KMS-11 (cell line): ENCODE data around the gene MAPK8IP3.

Experiments used
- H2AFZ ChIP-seq: fragments of 200-600 bp; sonication (generic); 2 replicates; pipeline ENCODE4 v1.6.1; 2016; ENCODE audit warnings: antibody characterized with exemption, mixed run types, low read depth
- H3K27ac ChIP-seq: fragments of 200-600 bp; sonication (generic); 2 replicates; pipeline ENCODE4 v1.6.1; 2016; ENCODE audit warnings: mild to moderate bottlenecking, mixed run types
- H3K27me3 ChIP-seq: fragments of 200-600 bp; sonication (generic); 2 replicates; pipeline ENCODE4 v1.6.1; 2017; ENCODE audit warnings: mild to moderate bottlenecking, low read depth, mixed run types, moderate library complexity; ENCODE audit not compliant: insufficient read depth
- H3K36me3 ChIP-seq: fragments of 200-600 bp; sonication (generic); 2 replicates; pipeline ENCODE4 v1.6.1; 2017; ENCODE audit warnings: mild to moderate bottlenecking, mixed run types; ENCODE audit not compliant: insufficient read depth
- H3K4me1 ChIP-seq: fragments of 200-600 bp; sonication (generic); 2 replicates; pipeline ENCODE4 v1.6.1; 2016; ENCODE audit warnings: mild to moderate bottlenecking, low read depth, mixed run types; ENCODE audit not compliant: poor library complexity, severe bottlenecking
- H3K4me2 ChIP-seq: fragments of 200-600 bp; sonication (generic); 2 replicates; pipeline ENCODE4 v1.7.0; 2016; ENCODE audit warnings: mild to moderate bottlenecking, mixed run types
- H3K4me3 ChIP-seq: fragments of 200-600 bp; sonication (generic); IDR thresholded peaks from 2 replicates; pipeline ENCODE4 v1.6.1; 2017; ENCODE audit warnings: low read depth, low read length, mixed read lengths; ENCODE audit not compliant: insufficient read depth
- H3K79me2 ChIP-seq: fragments of 200-600 bp; sonication (generic); 2 replicates; pipeline ENCODE4 v1.6.1; 2016; ENCODE audit warnings: low read depth, mixed run types; ENCODE audit not compliant: insufficient read depth
- H3K9ac ChIP-seq: fragments of 200-600 bp; sonication (generic); 2 replicates; pipeline ENCODE4 v1.6.1; 2016; ENCODE audit warnings: mild to moderate bottlenecking, mixed run types
- H4K20me1 ChIP-seq: fragments of 200-600 bp; sonication (generic); 2 replicates; pipeline ENCODE4 v1.6.1; 2016; ENCODE audit warnings: mild to moderate bottlenecking, mixed run types; ENCODE audit not compliant: insufficient read depth
- TF ChIP-seq, protein P1 (sequence below): fragments of 200-600 bp; sonication (generic); conservative IDR thresholded peaks from 2 replicates; pipeline ENCODE4 v1.6.1; 2017; ENCODE audit warnings: low read depth, mild to moderate bottlenecking, antibody characterized with exemption, low read length, moderate library complexity, mixed read lengths

The MAPK8IP3 gene

DNA sequence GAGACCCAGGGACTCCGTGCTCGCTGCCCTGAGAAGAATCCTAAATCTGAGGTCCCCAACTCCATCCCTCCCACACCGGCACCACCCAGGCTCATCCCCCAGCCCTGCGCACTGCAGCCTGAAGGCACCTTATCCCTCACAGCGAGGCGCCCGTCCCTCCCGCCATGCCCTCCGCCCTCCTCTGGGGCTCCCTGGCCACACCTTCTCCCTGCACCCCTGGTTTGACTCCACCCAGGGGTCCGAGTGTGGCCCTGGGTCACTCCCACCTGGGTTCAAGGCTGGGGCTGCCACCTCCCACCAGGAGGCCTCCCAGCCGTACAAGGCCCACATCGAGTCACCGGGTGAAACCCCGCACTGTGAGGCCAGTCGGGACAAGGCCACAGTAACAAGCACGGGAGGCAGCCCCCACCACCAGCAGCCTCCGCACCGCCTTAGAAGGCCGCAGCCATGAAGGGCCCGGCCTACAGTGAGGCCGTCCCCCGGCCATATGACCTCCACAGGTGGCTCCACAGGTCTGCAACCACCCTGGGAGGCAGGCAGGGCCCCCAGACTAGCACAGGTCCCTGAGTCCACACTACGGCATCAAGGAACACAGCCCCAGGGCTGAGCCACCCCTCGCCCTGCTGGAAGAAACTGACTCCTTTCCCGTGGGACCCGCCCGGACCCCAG, 112.3 kb downstream of the MAPK8IP3 start:
- Histone ChIP-seq H3K27me3 (no peaks in the 10 kb centered on the region), H4K20me1 (no peaks in the 10 kb centered on the region), H3K36me3 (no peaks in the 10 kb centered on the region), H3K4me2 (no peak overlapping the region), H3K9ac (no peak overlapping the region), H2AFZ (no peak overlapping the region), H3K4me3 (no peak overlapping the region), H3K27ac (no peak overlapping the region), H3K79me2 (no peaks in the 10 kb centered on the region), H3K4me1 (no peaks in the 10 kb centered on the region)
- TF ChIP-seq, protein P1, sequence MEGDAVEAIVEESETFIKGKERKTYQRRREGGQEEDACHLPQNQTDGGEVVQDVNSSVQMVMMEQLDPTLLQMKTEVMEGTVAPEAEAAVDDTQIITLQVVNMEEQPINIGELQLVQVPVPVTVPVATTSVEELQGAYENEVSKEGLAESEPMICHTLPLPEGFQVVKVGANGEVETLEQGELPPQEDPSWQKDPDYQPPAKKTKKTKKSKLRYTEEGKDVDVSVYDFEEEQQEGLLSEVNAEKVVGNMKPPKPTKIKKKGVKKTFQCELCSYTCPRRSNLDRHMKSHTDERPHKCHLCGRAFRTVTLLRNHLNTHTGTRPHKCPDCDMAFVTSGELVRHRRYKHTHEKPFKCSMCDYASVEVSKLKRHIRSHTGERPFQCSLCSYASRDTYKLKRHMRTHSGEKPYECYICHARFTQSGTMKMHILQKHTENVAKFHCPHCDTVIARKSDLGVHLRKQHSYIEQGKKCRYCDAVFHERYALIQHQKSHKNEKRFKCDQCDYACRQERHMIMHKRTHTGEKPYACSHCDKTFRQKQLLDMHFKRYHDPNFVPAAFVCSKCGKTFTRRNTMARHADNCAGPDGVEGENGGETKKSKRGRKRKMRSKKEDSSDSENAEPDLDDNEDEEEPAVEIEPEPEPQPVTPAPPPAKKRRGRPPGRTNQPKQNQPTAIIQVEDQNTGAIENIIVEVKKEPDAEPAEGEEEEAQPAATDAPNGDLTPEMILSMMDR, result no peak

DNA sequence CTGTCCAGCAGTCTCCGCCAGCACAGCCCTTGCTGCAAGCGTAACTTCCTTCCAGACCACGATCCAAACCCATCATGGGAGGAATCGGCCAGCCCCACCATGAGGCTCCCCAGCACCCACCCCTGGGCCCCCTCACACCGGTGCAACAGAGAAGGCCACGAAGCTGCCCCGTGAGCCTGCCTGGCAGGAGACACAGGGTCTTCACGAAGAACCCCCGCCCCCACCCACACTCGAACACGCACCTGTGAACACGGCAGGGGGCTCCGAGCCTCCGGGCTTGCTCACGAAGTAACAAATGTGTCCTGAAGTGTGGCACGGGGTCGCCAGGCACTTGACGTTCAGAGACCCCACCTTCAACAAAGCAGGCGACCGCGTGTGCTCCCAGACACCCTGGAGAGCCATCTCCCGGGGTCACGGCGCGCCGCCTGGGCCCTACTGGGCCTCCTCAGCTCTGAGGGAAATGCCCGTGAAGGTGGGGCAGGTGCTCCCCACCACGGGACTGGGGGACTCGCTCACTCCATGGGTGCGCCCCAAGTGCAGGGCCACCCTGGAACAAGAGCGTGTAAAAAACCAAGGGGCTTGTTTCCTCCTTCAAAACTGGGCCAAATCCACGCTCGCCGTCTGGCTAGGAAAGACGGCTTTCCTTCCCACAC, 113.0 kb downstream of the MAPK8IP3 start:
- Histone ChIP-seq H2AFZ (no peak overlapping the region), H3K36me3 (no peaks in the 10 kb centered on the region), H3K9ac (no peak overlapping the region), H3K4me1 (no peaks in the 10 kb centered on the region), H3K4me3 (no peak overlapping the region), H3K79me2 (no peaks in the 10 kb centered on the region), H3K4me2 (no peak overlapping the region), H3K27me3 (no peaks in the 10 kb centered on the region), H3K27ac (no peak overlapping the region), H4K20me1 (no peaks in the 10 kb centered on the region)
- TF ChIP-seq, protein P1, result no peak

DNA sequence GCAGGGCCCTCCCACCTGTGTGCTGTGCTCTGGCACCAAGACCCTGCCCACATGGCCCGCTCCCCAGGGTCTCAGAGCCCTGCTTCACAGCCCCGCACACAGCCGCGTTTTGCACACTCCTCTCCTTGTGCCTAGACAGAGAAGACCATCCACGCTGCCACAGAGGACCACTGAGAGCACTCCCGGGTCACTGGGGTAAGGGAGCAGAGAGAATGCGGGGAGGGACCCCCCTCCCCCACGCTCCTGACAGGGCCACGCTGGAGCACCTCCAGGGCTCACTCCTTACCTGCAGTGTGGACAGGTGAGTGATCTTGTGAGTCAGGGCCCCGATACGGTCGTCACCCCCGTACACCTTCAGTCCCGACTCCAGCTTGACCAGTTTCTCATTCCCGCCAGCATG, 113.6 kb downstream of the MAPK8IP3 start:
- Histone ChIP-seq H3K4me1 (no peaks in the 10 kb centered on the region), H3K27ac (no peak overlapping the region), H3K27me3 (no peaks in the 10 kb centered on the region), H3K36me3 (no peaks in the 10 kb centered on the region), H4K20me1 (no peaks in the 10 kb centered on the region), H3K4me2 (no peak overlapping the region), H3K4me3 (no peak overlapping the region), H3K9ac (no peak overlapping the region), H3K79me2 (0 out of 2 replicates have a peak, but pooled peaks cover 3% of the 10 kb centered on the region), H2AFZ (no peak overlapping the region)
- TF ChIP-seq, protein P1, result no peak
